Transverse colon (tissue), 4 donors: ENCODE results near the gene IGFL2. TPM values are rescaled to one million over a fixed set of nuclear protein-coding genes. Genes with fewer than 3 reads are reported as not detected.

Experiments used
- DNase-seq: peaks from one replicate; pipeline ENCODE4 v3.0.0-alpha.2; 2019
- H3K27ac ChIP-seq, 4 donors: fragments of 200-600 bp; sonication (generic); 2 replicates each; pipeline ENCODE4 v1.5.1; 2016 to 2018; ENCODE audit warnings: inconsistent platforms in 4 of 4
- H3K27me3 ChIP-seq: fragments of 200-600 bp; sonication (generic); 2 replicates; pipeline ENCODE4 v1.5.1; 2017; ENCODE audit warnings: inconsistent platforms
- H3K36me3 ChIP-seq, 4 donors: fragments of 200-600 bp; sonication (generic); 2 replicates each; pipeline ENCODE4 v1.5.1; 2017 to 2019; ENCODE audit warnings: inconsistent platforms in 4 of 4
- H3K4me1 ChIP-seq, 4 donors: fragments of 200-600 bp; sonication (generic); 2 replicates each; pipeline ENCODE4 v1.5.1; 2017 to 2020; ENCODE audit warnings: inconsistent platforms in 4 of 4
- H3K4me3 ChIP-seq, 4 donors: fragments of 200-600 bp; sonication (generic); 1 replicate in 1 of 4; 2 replicates in 3 of 4; pipeline versions ENCODE4 v1.5.1 to v1.6.1; 2017 to 2019; ENCODE audit warnings: inconsistent platforms in 4 of 4
- H3K9me3 ChIP-seq, 2 donors: fragments of 200-600 bp; sonication (generic); 2 replicates each; pipeline ENCODE4 v1.5.1; 2017 to 2019; ENCODE audit warnings: inconsistent platforms in 2 of 2
- CTCF ChIP-seq, 5 experiments: fragments of 200-600 bp in 3 of 5; fragments of 450-650 bp in 2 of 5; sonication (generic) in 3 of 5; IDR thresholded peaks; 1 replicate in 2 of 5; 2 replicates in 3 of 5; pipeline ENCODE4 v1.5.1; 2016 to 2017; ENCODE audit warnings: antibody characterized with exemption in 5 of 5, inconsistent platforms in 3 of 5, mild to moderate bottlenecking in 2 of 5, moderate library complexity in 1 of 5
- EP300 ChIP-seq: sonication (generic); formaldehyde crosslinking; IDR thresholded peaks from one replicate; pipeline ENCODE4 v1.6.1; 2017; ENCODE audit warnings: antibody characterized with exemption, low read depth
- POLR2A ChIP-seq: fragments of 450-650 bp; IDR thresholded peaks from one replicate; pipeline ENCODE4 v1.6.1; 2016; ENCODE audit warnings: antibody characterized with exemption, mild to moderate bottlenecking, moderate library complexity
- POLR2AphosphoS5 ChIP-seq, 3 donors: sonication (generic); formaldehyde crosslinking; IDR thresholded peaks; one replicate each; pipeline ENCODE4 v1.6.1; 2016; ENCODE audit warnings: antibody characterized with exemption in 3 of 3
- WGBS, 2 donors: methylation state at CpG; one replicate each; pipeline ENCODE4 v1.1.5; 2018; ENCODE audit warnings: low coverage in 1 of 2; 5-methylcytosine and 5-hydroxymethylcytosine counted together
- in situ Hi-C, 4 donors: fragments of 200-750 bp; cut with MboI; loops; one replicate each; pipeline versions ENCODE4 v1.15.0 to v1.15.1; 2017; ENCODE audit warnings: low sequenced_read_pairs in 3 of 4, low pct_ligation_motif_present in 1 of 4, low pct_unique_long_range_greater_than_20kb in 1 of 4
- intact Hi-C: fragments of 100-400 bp; cut with DNase I; formaldehyde crosslinking; loops from one replicate; pipeline ENCODE4 v1.15.1; 2023; ENCODE audit warnings: low total_unique reads
- total RNA-seq, 4 donors: library from RNA; depleted of rRNA; stranded (reverse); fragments of >200 nt; gene quantifications; one replicate each; pipeline ENCODE4 v1.1.0, GENCODE V29; 2016

IGFL2 gene
- total RNA-seq, 4 donors from 2014 or later: not detected

GRCh38 chr19:46209051-46209450 is 61.0 kb downstream of the IGFL2 start:
- no peaks in the 10 kb centered on the region for H3K4me1 ChIP-seq
- H3K27me3 ChIP-seq: no peaks in the 10 kb centered on the region
- in situ Hi-C loops: no loop called here
- H3K9me3 ChIP-seq: no peaks in the 10 kb centered on the region
- 46 to 80% methylated on average over 1 to 3 of the region's 3 CpGs for WGBS, 2 donors
- no peak overlapping the region for H3K27ac ChIP-seq
- no peak overlapping the region for H3K4me3 ChIP-seq
- TF ChIP-seq POLR2A (no peak), POLR2AphosphoS5 (IDR thresholded peaks at IDR 0.05) (no peak), EP300 (no peak)
- intact Hi-C loops: no loop called here
- no peaks in the 10 kb centered on the region for H3K36me3 ChIP-seq
- no peak for DNase-seq

GRCh38 chr19:46209472-46209871 is 61.4 kb downstream of the IGFL2 start:
- Histone ChIP-seq H3K9me3 (no peaks in the 10 kb centered on the region), H3K27ac (no peak overlapping the region), H3K27me3 (no peaks in the 10 kb centered on the region), H3K4me3 (no peak overlapping the region), H3K4me1 (no peaks in the 10 kb centered on the region), H3K36me3 (no peaks in the 10 kb centered on the region)
- in situ Hi-C loops (no loop called here), intact Hi-C loops (no loop called here)
- DNase-seq: no peak
- TF ChIP-seq CTCF (IDR thresholded peaks at IDR 0.05) (no peak), EP300 (no peak), POLR2A (no peak), POLR2AphosphoS5 (IDR thresholded peaks at IDR 0.05) (no peak)
- WGBS, 2 donors: 55 to 88% methylated on average over 1 of the region's 1 CpG

- Histone ChIP-seq H3K4me1 (no peaks in the 10 kb centered on the region), H3K4me3 (no peak overlapping the region), H3K27me3 (no peaks in the 10 kb centered on the region), H3K27ac (no peak overlapping the region), H3K36me3 (no peaks in the 10 kb centered on the region), H3K9me3 (no peaks in the 10 kb centered on the region)
- no peak for DNase-seq
- TF ChIP-seq POLR2A (no peak), EP300 (no peak), POLR2AphosphoS5 (IDR thresholded peaks at IDR 0.05) (no peak), CTCF (IDR thresholded peaks at IDR 0.05) (no peak)
- intact Hi-C loops: no loop called here
- in situ Hi-C loops: no loop called here
- WGBS, 2 donors: 54% methylated on average over 1 of the region's 1 CpG; no CpG with 5 or more reads in 1 of the 2 donors
Observed at GRCh38 chr19:46210669-46211068, 62.6 kb downstream of the IGFL2 start.

Other genes starting within 250 kb of the IGFL2 start
- 10 to 100 TPM in 2 of 4 donors, 1 to 10 TPM in 2; 5.5 to 26.9 (median 8.9) TPM for gene MYPOP, start 245.6 kb upstream of the IGFL2 start, total RNA-seq
- gene NANOS2, start 233.5 kb upstream of the IGFL2 start, total RNA-seq: not detected
- gene NOVA2, start 174.4 kb upstream of the IGFL2 start, total RNA-seq: 1 to 10 TPM in 1 of 4 donors, under 1 TPM in 2, not detected in 1; 0.41 to 2.2 (median 1.00) TPM
- 10 to 100 TPM in 2 of 4 donors, 1 to 10 TPM in 2; 7.8 to 18.7 (median 10.6) TPM for gene CCDC61, start 152.8 kb upstream of the IGFL2 start, total RNA-seq
- gene PGLYRP1, start 125.2 kb upstream of the IGFL2 start, total RNA-seq: not detected
- gene IGFL4, start 107.2 kb upstream of the IGFL2 start, total RNA-seq: not detected
- not detected for gene IGFL3, start 23.6 kb upstream of the IGFL2 start, total RNA-seq
- not detected for gene IGFL1, start 81.5 kb downstream of the IGFL2 start, total RNA-seq
- gene HIF3A, start 148.8 kb downstream of the IGFL2 start, total RNA-seq: 100 to 1,000 TPM in 2 of 4 donors, 10 to 100 TPM in 2; 37.7 to 227 (median 97.5) TPM
- 100 to 1,000 TPM in 1 of 4 donors, 10 to 100 TPM in 3; 78.8 to 132 (median 96.8) TPM for gene PPP5C, start 198.8 kb downstream of the IGFL2 start, total RNA-seq